Measurements from ENCODE around the gene STX5. TPM values are rescaled to one million over a fixed set of nuclear protein-coding genes. Genes with fewer than 3 reads are reported as not detected.

Gene STX5
- total and polyA plus RNA-seq, 9 of the 15 experiments (the other 6 are each of a cell fraction or from before 2014, with no cell fraction given): 2.8 to 28.6 (median 23.7) TPM

DNA sequence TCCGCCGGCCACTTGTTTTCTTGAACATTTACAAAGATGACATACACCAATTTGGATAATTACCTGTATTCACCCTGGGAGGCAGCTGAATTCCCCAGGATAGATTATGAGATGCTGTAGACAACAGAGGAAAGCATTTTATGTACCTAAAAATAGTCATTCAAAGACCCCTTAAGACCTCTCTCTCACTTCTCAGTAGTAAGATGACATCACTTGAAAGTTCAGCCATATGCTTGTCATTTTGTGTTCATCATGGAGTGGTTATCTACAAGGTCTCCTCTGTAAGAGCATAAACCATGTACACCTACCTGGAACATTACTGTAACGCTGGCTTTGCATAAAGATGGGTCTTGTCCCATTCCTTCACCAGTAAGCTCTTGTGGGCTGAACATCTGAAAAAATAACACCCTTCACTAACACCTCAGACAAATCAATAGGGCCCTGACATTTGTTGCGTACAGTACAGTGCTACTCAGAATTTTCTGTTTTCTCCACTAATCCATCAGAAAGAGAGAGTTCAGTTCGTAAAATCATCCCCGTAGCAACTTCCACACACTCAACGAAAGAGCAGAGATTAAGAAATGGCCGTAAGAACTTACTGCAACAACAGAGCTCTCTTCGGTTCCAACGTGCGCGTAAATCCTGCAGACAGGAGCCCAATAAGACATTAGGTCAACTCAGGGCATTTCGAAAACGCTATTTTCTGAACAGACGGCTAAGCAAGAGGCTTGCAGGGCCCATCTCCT lies 23.1 kb upstream of the STX5 start:
- FAIRE-seq: no peak
- DNase-seq (ENCODE audit: extremely low read depth in 1 of 4, low spot score in 3 of 4): peak in 3 of 4 experiments; percentile 17 to 50 (median 19)
- H3K36me3 ChIP-seq (ENCODE audit: control insufficient read depth, insufficient read depth, low read length): peaks cover 55% of the 10 kb centered on the region
- TSS peak; percentile 52 for BruUV-seq (replicated peaks)
- ChIA-PET POLR2A (interaction anchor here (0.7 to 10.0 kb wide), 47 partner anchors 10 to 459 kb away, joined by 3 to 403 read pairs (median 7); partner anchors contain the start of genes B3GAT3, BSCL2, C11orf98 and CSKMT), CTCF (ENCODE audit: low intra/inter-chr PET ratio) (no interaction called here)
- peak overlapping the region; percentile 92 to 96 for H3K9ac ChIP-seq (ENCODE audit: insufficient read depth in 1 of 2, low read depth in 2 of 2, low read length in 2 of 2)
- H2AFZ ChIP-seq (ENCODE audit: low read depth, low read length): no peak overlapping the region
- no peak for ATAC-seq
- in situ Hi-C loops (cut with MboI) (loop anchor here (25.0 kb wide), 1 partner anchor 468 kb away; no protein-coding TSS in a partner anchor), intact Hi-C loops (cut with micrococcal nuclease) (loop anchor here (5.0 kb wide), 1 partner anchor 458 kb away; no protein-coding TSS in a partner anchor)
- no peaks in the 10 kb centered on the region for H3K27me3 ChIP-seq (ENCODE audit: control insufficient read depth in 2 of 2, insufficient read depth in 2 of 2, low read length in 2 of 2)
- H3K9me1 ChIP-seq (ENCODE audit: control insufficient read depth, insufficient read depth, low read length): no peaks in the 10 kb centered on the region
- H4K20me1 ChIP-seq (replicated peaks; ENCODE audit: control insufficient read depth, insufficient read depth, low read length): peaks cover 44% of the 10 kb centered on the region
- peak overlapping the region; percentile 99 for H3K4me2 ChIP-seq (ENCODE audit: insufficient read depth, low read length)
- H3K79me2 ChIP-seq (ENCODE audit: control insufficient read depth, insufficient read depth, low read length): peaks cover 85% of the 10 kb centered on the region
- H3K9me3 ChIP-seq (replicated peaks; ENCODE audit: control insufficient read depth, insufficient read depth, low read depth, low read length): no peaks in the 10 kb centered on the region
- H3K4me3 ChIP-seq: peak overlapping the region; percentile 74
- 2% methylated on average over 15 of the region's 15 CpGs for WGBS (ENCODE audit: insufficient coverage, low coverage, missing lambda C conversion rate)
- H3K27ac ChIP-seq (ENCODE audit: extremely low read depth, low read depth, low read length): peak overlapping the region; percentile 92
- H3K4me1 ChIP-seq (replicated peaks in 1 of 2; ENCODE audit: control insufficient read depth in 2 of 2, insufficient read depth in 2 of 2, low read length in 2 of 2): peaks cover 5 to 19% of the 10 kb centered on the region in 2 experiments; a peak in 3 of 5 replicates
- TF ChIP-seq SIRT6 (IDR thresholded peaks at IDR 0.05; ENCODE audit: low read depth, low read length) (peak; percentile 79), CEBPG (CRISPR knock-in tag; IDR thresholded peaks at IDR 0.05) (peak; percentile 27; the same call in 1 of the 2 replicates), CEBPG (tag; conservative IDR thresholded peaks at IDR 0.05 in 1 of 2, IDR thresholded peaks at IDR 0.05 in 1 of 2) (no peak), POLR3G (IDR thresholded peaks at IDR 0.05; ENCODE audit: extremely low read depth, insufficient read length, insufficient replicate concordance) (no peak), HNRNPL (IDR thresholded peaks at IDR 0.05; ENCODE audit: low read depth, low read length) (peak; percentile 24; the same call in 1 of the 2 replicates), FOXP1 (CRISPR knock-in tag; IDR thresholded peaks at IDR 0.05) (peak; percentile 6; the same call in 1 of the 2 replicates), LCOR (CRISPR knock-in tag; IDR thresholded peaks at IDR 0.05) (0 out of 2 replicates have a peak, but pooled peaks have one; percentile 20), BRD9 (IDR thresholded peaks at IDR 0.05; ENCODE audit: low read depth, partially characterized antibody) (peak; percentile 22)
- TF ChIP-seq, protein P1, sequence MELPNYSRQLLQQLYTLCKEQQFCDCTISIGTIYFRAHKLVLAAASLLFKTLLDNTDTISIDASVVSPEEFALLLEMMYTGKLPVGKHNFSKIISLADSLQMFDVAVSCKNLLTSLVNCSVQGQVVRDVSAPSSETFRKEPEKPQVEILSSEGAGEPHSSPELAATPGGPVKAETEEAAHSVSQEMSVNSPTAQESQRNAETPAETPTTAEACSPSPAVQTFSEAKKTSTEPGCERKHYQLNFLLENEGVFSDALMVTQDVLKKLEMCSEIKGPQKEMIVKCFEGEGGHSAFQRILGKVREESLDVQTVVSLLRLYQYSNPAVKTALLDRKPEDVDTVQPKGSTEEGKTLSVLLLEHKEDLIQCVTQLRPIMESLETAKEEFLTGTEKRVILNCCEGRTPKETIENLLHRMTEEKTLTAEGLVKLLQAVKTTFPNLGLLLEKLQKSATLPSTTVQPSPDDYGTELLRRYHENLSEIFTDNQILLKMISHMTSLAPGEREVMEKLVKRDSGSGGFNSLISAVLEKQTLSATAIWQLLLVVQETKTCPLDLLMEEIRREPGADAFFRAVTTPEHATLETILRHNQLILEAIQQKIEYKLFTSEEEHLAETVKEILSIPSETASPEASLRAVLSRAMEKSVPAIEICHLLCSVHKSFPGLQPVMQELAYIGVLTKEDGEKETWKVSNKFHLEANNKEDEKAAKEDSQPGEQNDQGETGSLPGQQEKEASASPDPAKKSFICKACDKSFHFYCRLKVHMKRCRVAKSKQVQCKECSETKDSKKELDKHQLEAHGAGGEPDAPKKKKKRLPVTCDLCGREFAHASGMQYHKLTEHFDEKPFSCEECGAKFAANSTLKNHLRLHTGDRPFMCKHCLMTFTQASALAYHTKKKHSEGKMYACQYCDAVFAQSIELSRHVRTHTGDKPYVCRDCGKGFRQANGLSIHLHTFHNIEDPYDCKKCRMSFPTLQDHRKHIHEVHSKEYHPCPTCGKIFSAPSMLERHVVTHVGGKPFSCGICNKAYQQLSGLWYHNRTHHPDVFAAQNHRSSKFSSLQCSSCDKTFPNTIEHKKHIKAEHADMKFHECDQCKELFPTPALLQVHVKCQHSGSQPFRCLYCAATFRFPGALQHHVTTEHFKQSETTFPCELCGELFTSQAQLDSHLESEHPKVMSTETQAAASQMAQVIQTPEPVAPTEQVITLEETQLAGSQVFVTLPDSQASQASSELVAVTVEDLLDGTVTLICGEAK (IDR thresholded peaks at IDR 0.05): 0 out of 2 replicates have a peak, but pooled peaks have one; percentile 43
- TF ChIP-seq, protein P1 (CRISPR knock-in tag; IDR thresholded peaks at IDR 0.05): no peak
- TF ChIP-seq, protein P2, sequence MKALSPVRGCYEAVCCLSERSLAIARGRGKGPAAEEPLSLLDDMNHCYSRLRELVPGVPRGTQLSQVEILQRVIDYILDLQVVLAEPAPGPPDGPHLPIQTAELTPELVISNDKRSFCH (CRISPR knock-in tag; IDR thresholded peaks at IDR 0.05): no peak
- TF ChIP-seq, protein P2 (tag; IDR thresholded peaks at IDR 0.05): peak; percentile 10; the same call in 1 of the 2 replicates

All from K562 (cell line).